Dedifferentiated amniotic fluid mesenchymal stem cell (primary cell): Measurements from ENCODE around the gene ASTN2.
"Not testable (repeated sequence)": the region's sequence is repeated elsewhere in the genome, so short reads cannot be mapped to it uniquely, and the experiment has no call there.

Experiments
- DNase-seq: peaks from one replicate; pipeline ENCODE4 v3.0.0-alpha.2; 2016; ENCODE audit errors: extremely low spot score

ASTN2 gene

DNA sequence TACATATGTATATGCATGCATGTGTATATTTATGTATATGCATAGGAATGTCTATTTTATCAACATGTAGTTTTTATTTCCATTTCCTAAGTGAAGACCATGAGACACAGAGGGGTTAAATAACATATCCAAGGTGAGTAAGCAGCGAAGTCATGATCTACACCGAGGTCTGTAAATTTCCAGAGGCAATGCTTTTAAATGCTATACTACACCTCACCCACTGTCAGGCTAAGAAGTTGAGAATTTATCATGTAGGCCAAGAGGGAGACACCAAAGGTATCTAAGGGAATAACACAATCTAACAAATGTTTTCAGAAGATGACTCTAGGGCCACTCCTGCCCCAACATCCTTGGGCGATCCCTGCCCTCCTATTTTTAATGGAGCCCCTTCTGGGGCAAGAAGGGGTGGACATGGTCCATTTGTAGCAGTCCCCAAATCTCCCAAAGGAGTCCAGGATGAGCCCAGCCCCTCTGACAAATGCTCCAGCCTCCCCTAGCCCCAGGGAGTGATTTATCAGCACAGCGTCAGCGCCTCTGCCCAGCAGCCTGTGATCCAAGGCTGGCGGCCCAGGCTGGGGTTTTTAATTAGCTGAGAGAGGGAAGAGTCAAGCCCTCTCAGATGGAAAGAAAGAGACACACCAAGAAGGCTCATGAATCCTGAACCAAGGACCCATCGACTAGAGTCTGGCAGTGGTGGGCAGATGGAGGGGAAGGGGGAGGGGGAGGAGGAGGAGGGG is 339.9 kb downstream of the ASTN2 start:
- DNase-seq: no peak

DNA sequence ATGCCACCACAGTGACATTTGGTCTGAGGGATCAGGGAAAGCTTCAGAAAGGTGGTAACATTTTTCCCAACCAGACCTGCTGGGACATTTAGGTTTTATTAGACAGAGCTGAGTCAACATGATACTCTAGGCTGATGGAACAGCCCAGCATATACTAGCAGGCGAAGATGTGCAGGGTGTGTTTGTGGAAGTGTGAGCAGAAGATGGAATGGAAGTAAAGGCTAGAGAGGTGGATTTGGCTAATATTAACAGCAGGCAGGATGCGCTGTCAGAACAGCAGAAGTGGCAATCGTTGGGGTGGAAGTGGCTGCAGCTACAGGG is 340.6 kb downstream of the ASTN2 start:
- DNase-seq: no peak

- DNase-seq: no peak
These were observed 341.1 kb downstream of the ASTN2 start for GRCh38 chr9:117073539-117074341.

GRCh38 chr9:117073071-117073470 is 341.8 kb downstream of the ASTN2 start:
- no peak for DNase-seq

DNA sequence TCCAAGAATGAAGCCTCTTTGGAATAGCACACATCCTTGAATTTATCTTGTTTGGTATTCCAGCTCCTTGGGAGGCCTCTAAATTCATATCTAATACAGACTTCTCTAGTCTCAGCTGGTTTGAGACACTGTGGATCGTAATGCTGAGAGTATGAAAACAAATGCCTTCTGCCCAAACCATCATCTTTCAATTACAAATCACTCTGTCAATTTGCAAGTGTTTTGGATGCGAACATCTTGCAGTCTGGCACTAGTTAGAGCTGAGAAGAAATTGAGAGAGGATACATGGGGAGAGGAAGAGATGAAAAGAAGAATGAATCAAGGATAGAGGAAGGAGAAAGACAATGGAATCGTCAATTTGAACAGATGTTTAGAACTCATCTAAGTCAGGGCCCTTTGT is 342.6 kb downstream of the ASTN2 start:
- no peak for DNase-seq

DNA sequence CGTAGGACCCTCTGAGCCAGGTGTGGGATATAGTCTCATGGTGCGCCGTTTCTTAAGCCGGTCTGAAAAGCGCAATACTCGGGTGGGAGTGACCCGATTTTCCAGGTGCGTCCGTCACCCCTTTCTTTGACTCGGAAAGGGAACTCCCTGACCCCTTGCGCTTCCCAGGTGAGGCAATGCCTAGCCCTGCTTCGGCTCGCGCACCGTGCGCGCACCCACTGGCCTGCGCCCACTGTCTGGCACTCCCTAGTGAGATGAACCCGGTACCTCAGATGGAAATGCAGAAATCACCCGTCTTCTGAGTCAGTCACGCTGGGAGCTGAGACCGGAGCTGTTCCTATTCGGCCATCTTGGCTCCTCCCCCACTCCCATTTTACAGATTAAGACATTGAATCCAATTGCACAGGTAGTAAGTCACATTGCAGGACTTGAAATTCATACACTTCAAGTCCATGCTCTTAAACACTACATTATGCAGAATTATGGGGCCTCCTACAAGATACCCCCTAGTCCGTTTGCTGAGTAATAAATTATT is 343.1 kb downstream of the ASTN2 start:
- DNase-seq: not testable (repeated sequence)

GRCh38 chr9:117063721-117064471 is 351.0 kb downstream of the ASTN2 start:
- DNase-seq: no peak

GRCh38 chr9:117060963-117061362 is 353.9 kb downstream of the ASTN2 start:
- DNase-seq: no peak

GRCh38 chr9:117050007-117050406 is 364.9 kb downstream of the ASTN2 start:
- DNase-seq: no peak

- no peak for DNase-seq
These were observed 368.1 kb downstream of the ASTN2 start for GRCh38 chr9:117046666-117047327.

DNA sequence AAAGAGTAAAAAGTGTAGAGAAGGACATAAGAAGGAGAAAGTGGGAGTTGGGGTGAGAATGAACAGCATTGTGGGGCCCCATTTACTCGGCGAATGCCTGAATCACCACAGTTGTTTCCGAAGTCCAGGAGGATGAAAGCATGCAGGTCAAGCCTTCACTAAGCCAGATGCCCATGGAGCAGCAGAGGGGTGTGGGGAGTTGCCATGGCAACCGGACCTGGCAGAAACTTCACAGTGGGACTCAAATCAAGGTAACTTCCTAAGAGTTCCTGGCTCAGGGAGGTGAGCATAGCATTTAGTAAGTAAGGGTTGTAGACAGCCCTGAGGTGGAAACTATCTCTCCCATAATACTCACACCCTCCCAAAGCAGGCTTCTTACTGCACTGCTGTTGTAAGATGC is 370.6 kb downstream of the ASTN2 start:
- DNase-seq: no peak

DNA sequence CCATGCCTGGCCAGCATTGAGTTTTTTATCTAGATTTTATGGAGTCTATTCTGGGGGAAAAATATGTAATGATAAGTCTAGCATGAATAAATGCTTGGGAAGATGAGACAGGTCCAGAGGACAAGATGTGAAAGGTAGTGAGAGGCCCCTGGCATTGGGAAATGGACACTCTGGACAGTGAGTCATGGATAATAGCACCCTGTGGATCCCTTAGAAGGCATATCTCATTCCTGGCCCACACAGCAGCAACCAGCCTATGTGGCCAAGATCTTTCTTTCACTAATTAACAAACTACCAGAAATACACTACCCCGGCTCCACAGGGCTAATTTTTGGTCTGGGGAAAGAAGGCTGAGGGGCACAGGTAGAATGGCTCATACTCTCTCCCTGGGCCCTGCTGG is 371.7 kb downstream of the ASTN2 start:
- DNase-seq: no peak

DNA sequence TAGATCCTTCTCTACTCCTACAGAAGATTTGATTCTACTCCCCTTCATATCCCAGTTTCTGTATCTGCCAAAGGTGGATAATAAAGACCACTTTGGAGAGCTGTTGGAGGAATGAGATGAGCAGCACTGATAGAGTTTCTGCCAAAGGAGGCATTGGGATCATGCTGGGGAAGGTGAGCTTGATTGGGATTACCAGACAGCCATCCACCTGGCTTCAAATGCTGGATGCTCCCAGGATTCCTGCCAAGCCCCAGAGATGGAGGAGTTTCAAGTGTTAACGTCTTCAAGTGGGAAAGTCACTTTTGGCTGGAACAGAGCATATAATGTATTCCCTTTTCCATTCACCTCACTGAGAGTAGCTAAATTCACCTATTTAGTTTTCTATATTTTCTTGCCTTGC is 379.3 kb downstream of the ASTN2 start:
- no peak for DNase-seq

DNA sequence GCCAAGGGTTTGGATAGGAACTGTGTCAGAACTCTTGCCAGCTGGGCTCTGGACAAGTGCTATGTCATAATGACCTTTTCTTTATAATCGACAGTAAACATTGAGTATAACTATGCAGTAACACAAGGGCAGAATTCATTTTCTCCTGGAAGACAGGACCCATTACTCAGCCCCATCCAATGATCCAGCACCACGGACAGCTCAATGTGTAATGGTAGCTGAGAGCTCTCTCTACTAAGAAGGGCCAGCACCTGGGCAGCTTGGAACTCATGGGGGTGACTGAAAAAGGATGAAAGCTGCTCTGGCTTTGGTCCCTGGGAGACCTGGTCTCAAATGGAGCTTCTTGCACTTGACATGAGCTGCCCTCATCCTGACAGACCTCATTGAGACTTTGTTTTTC is 380.0 kb downstream of the ASTN2 start:
- DNase-seq: no peak

DNA sequence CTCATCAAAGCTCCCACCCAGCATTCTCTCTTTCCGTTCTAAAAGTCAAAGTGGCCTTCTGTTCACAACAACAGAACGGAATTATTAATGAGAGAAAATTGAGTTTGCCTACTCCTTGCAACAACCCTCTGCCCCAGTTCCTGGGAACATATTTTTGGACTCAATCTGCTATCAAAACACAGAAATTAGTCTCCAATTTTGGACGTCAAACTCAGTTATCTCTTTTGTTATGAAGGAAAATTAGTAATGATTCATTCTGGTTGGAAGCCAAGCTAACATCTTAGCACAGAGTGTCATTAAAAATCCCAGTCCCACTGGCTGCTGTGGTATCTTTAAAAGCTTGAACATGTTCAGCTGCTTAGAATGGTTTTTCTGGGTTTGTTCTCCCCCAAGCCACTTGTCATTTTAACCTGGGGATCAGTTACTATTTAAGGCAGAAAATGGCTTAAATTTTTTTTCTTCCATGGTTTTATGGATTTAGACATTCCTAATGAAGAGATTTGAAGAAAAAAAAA is 384.5 kb downstream of the ASTN2 start:
- no peak for DNase-seq

DNA sequence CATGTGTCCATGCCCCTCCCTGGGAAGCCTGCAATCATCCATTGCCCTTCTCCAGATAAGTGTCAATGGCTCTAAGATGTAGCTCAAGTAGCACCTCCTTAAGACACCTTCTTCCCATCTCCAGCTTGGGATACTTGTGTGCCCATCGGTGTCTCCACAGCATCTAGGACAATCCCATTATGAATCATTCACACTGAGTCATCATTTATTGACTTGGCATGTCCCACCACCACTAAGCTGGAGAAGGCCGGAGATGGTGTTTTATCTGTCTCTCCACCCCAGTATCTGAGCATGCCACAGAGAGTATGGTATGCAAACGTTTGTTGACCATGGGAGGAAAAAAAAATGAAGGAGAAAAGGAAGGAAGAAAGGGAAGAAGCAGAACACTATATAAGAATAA is 385.5 kb downstream of the ASTN2 start:
- DNase-seq: no peak

DNA sequence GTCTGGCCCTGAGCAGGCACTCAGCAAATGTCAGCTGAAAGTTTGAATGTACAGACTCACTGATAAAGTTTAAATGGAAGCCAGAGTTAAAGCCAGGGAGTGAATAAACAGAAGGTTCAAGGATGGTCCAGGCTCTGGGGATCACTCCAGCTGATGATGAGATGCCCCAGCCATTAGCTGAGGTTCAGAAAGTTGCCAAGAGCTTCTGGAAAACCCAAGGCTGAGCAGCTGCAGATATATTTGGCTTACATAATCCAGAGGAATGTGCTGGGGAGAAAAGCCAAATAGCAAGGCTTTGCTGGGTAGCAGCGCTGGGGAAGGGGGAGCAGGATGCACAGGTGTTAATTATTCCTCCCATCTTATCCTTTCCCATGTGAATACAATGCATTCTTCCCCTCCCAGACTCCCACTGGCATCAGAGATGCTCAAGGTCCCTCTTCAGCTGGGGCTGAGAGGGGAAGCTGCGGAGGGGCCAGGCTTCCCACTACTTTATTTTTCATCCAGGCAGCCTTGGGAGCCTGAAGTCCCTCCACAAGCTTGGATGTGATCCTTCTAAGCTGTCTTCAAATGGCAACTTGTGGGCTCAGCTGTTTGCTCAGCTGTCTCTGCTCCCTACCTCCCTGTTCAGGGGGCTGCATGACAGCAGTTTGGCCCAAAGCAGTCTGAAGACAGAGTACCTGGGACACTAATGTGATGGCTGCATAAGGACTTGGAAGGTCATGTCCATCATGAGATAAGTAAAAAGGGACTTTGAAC is 386.6 kb downstream of the ASTN2 start:
- no peak for DNase-seq

- no peak for DNase-seq
These were observed 393.0 kb downstream of the ASTN2 start for GRCh38 chr9:117021906-117022305.

- no peak for DNase-seq
These were observed 395.8 kb downstream of the ASTN2 start for GRCh38 chr9:117018966-117019617.

GRCh38 chr9:117017414-117017985 is 397.4 kb downstream of the ASTN2 start:
- DNase-seq: no peak
